H1 (cell line): ENCODE measurements around the gene RPP30. TPM values are rescaled to one million over a fixed set of nuclear protein-coding genes. Genes with fewer than 3 reads are reported as not detected.

Experiments
- ASH2L ChIP-seq: fragments of 200-600, 300-600 bp; sonication (generic); IDR thresholded peaks from one replicate; pipeline ENCODE4 v1.7.1; 2017; ENCODE audit warnings: low read length
- BRCA1 ChIP-seq: IDR thresholded peaks from 2 replicates; pipeline ENCODE4 v1.6.1; 2012; ENCODE audit warnings: low read depth, low read length, improper control_type of control experiment
- CHD2 ChIP-seq: IDR thresholded peaks from 2 replicates; pipeline ENCODE4 v1.6.1; 2012; ENCODE audit warnings: low read length, improper control_type of control experiment
- CTBP2 ChIP-seq: IDR thresholded peaks from 2 replicates; pipeline ENCODE4 v1.7.0; 2011; ENCODE audit warnings: borderline replicate concordance, mild to moderate bottlenecking, moderate library complexity, mixed read lengths, low read length; ENCODE audit not compliant: insufficient read depth, insufficient read length
- JUND ChIP-seq: IDR thresholded peaks from 2 replicates; pipeline ENCODE4 v1.6.1; 2011; ENCODE audit warnings: mild to moderate bottlenecking, improper control_type of control experiment, low read length
- KDM1A ChIP-seq: fragments of 200-600, 300-600 bp; sonication (generic); IDR thresholded peaks from 2 replicates; pipeline ENCODE4 v1.7.1; 2016; ENCODE audit warnings: mild to moderate bottlenecking, low read length, borderline replicate concordance
- PHF8 ChIP-seq: fragments of 200-600 bp; sonication (generic); conservative IDR thresholded peaks from 2 replicates; pipeline ENCODE4 v1.7.1; 2012; ENCODE audit warnings: low read depth, mild to moderate bottlenecking, inconsistent platforms, low read length, moderate library complexity
- RXRA ChIP-seq: IDR thresholded peaks from 2 replicates; pipeline ENCODE4 v1.6.1; 2011; ENCODE audit warnings: low read depth, mild to moderate bottlenecking, low read length, moderate library complexity; ENCODE audit not compliant: insufficient read depth
- SAP30 ChIP-seq: fragments of 300-600 bp; sonication (generic); IDR thresholded peaks from 2 replicates; pipeline ENCODE4 v1.7.1; 2012; ENCODE audit warnings: low read length, moderate library complexity, mild to moderate bottlenecking, inconsistent platforms; ENCODE audit not compliant: insufficient read depth, insufficient replicate concordance
- TEAD4 ChIP-seq: IDR thresholded peaks from 2 replicates; pipeline ENCODE4 v1.6.1; 2012; ENCODE audit warnings: low read depth, low read length, inconsistent platforms, mixed read lengths
- polyA plus RNA-seq, 7 experiments: library from polyadenylated mRNA; depleted of rRNA in 3 of 7; stranded (reverse) in 5 of 7; unstranded in 2 of 7; fragments of >200 nt in 5 of 7; fragments of 200-250 nt in 2 of 7; gene quantifications; 1 replicate in 5 of 7; 2 replicates in 1 of 7; 4 replicates in 1 of 7; pipeline versions ENCODE4 v1.2.1 to v1.2.3, GENCODE V29; 2011 to 2013; ENCODE audit warnings: missing spikeins in 2 of 7, mixed read lengths in 2 of 7
- total RNA-seq: library from RNA; stranded (reverse); fragmentation: NEBNext Ultra II Directional; extraction: Animal tissue kit (Norgen Biotek cat#: 25700); gene quantifications from 2 replicates; pipeline ENCODE4 v1.2.1, GENCODE V29; 2021
- TF ChIP-seq, protein P1 (sequence below): fragments of 300-600 bp; sonication (generic); IDR thresholded peaks from 2 replicates; pipeline ENCODE4 v1.7.1; 2012; ENCODE audit warnings: low read length, moderate library complexity, mild to moderate bottlenecking, inconsistent platforms; ENCODE audit not compliant: insufficient replicate concordance

RPP30 gene
- total and polyA plus RNA-seq, 2 of the 8 experiments (the other 6 are each of a cell fraction or from before 2014, with no cell fraction given), result 38.9 to 79.7 TPM

GRCh38 chr10:90860790-90861189, 11.0 kb upstream of the RPP30 start (continued):
- TF ChIP-seq, protein P1, sequence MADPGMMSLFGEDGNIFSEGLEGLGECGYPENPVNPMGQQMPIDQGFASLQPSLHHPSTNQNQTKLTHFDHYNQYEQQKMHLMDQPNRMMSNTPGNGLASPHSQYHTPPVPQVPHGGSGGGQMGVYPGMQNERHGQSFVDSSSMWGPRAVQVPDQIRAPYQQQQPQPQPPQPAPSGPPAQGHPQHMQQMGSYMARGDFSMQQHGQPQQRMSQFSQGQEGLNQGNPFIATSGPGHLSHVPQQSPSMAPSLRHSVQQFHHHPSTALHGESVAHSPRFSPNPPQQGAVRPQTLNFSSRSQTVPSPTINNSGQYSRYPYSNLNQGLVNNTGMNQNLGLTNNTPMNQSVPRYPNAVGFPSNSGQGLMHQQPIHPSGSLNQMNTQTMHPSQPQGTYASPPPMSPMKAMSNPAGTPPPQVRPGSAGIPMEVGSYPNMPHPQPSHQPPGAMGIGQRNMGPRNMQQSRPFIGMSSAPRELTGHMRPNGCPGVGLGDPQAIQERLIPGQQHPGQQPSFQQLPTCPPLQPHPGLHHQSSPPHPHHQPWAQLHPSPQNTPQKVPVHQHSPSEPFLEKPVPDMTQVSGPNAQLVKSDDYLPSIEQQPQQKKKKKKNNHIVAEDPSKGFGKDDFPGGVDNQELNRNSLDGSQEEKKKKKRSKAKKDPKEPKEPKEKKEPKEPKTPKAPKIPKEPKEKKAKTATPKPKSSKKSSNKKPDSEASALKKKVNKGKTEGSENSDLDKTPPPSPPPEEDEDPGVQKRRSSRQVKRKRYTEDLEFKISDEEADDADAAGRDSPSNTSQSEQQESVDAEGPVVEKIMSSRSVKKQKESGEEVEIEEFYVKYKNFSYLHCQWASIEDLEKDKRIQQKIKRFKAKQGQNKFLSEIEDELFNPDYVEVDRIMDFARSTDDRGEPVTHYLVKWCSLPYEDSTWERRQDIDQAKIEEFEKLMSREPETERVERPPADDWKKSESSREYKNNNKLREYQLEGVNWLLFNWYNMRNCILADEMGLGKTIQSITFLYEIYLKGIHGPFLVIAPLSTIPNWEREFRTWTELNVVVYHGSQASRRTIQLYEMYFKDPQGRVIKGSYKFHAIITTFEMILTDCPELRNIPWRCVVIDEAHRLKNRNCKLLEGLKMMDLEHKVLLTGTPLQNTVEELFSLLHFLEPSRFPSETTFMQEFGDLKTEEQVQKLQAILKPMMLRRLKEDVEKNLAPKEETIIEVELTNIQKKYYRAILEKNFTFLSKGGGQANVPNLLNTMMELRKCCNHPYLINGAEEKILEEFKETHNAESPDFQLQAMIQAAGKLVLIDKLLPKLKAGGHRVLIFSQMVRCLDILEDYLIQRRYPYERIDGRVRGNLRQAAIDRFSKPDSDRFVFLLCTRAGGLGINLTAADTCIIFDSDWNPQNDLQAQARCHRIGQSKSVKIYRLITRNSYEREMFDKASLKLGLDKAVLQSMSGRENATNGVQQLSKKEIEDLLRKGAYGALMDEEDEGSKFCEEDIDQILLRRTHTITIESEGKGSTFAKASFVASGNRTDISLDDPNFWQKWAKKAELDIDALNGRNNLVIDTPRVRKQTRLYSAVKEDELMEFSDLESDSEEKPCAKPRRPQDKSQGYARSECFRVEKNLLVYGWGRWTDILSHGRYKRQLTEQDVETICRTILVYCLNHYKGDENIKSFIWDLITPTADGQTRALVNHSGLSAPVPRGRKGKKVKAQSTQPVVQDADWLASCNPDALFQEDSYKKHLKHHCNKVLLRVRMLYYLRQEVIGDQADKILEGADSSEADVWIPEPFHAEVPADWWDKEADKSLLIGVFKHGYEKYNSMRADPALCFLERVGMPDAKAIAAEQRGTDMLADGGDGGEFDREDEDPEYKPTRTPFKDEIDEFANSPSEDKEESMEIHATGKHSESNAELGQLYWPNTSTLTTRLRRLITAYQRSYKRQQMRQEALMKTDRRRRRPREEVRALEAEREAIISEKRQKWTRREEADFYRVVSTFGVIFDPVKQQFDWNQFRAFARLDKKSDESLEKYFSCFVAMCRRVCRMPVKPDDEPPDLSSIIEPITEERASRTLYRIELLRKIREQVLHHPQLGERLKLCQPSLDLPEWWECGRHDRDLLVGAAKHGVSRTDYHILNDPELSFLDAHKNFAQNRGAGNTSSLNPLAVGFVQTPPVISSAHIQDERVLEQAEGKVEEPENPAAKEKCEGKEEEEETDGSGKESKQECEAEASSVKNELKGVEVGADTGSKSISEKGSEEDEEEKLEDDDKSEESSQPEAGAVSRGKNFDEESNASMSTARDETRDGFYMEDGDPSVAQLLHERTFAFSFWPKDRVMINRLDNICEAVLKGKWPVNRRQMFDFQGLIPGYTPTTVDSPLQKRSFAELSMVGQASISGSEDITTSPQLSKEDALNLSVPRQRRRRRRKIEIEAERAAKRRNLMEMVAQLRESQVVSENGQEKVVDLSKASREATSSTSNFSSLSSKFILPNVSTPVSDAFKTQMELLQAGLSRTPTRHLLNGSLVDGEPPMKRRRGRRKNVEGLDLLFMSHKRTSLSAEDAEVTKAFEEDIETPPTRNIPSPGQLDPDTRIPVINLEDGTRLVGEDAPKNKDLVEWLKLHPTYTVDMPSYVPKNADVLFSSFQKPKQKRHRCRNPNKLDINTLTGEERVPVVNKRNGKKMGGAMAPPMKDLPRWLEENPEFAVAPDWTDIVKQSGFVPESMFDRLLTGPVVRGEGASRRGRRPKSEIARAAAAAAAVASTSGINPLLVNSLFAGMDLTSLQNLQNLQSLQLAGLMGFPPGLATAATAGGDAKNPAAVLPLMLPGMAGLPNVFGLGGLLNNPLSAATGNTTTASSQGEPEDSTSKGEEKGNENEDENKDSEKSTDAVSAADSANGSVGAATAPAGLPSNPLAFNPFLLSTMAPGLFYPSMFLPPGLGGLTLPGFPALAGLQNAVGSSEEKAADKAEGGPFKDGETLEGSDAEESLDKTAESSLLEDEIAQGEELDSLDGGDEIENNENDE, result no peak
- TF ChIP-seq SAP30, result no peak
- TF ChIP-seq TEAD4, result no peak
- no peak for TF ChIP-seq PHF8
- TF ChIP-seq KDM1A, result no peak
- TF ChIP-seq ASH2L, result no peak
- no peak for TF ChIP-seq CHD2
- TF ChIP-seq JUND, result no peak
- TF ChIP-seq BRCA1, result no peak
- TF ChIP-seq CTBP2, result no peak
- TF ChIP-seq RXRA, result no peak
